Body of pancreas (tissue), 4 donors: Measurements from ENCODE around the gene TMEM52. TPM values are rescaled to one million over a fixed set of nuclear protein-coding genes. Genes with fewer than 3 reads are reported as not detected.

Experiments
- ATAC-seq: fragments of 150-250 bp; one replicate; pipeline ENCODE4 v1.9.1; 2016
- DNase-seq, 4 donors: peaks; one replicate each; pipeline ENCODE4 v3.0.0-alpha.2; 2019
- H3K27ac ChIP-seq, 4 donors: fragments of 200-600 bp; sonication (generic); 1 replicate in 3 of 4; 2 replicates in 1 of 4; pipeline versions ENCODE4 v1.5.1 to v1.6.1; 2016 to 2019; ENCODE audit warnings: mild to moderate bottlenecking in 1 of 4, mixed read lengths in 1 of 4, moderate library complexity in 1 of 4
- H3K27me3 ChIP-seq, 2 donors: fragments of 200-600 bp; sonication (generic); one replicate each; pipeline ENCODE4 v1.6.0; 2016; ENCODE audit warnings: mild to moderate bottlenecking in 1 of 2
- H3K36me3 ChIP-seq, 2 donors: fragments of 200-600 bp; sonication (generic); replicated peaks in 1 of 2; 2 replicates each; pipeline ENCODE4 v1.5.1; 2016; ENCODE audit warnings: low read depth in 2 of 2; ENCODE audit not compliant: insufficient read depth in 1 of 2
- H3K4me1 ChIP-seq: fragments of 200-600 bp; sonication (generic); one replicate; pipeline ENCODE4 v1.6.0; 2016
- H3K4me3 ChIP-seq, 2 donors: fragments of 200-600 bp; sonication (generic); 1 replicate in 1 of 2; 2 replicates in 1 of 2; pipeline ENCODE4 v1.5.1; 2016 to 2019
- H3K9me3 ChIP-seq, 3 donors: fragments of 200-600 bp; sonication (generic); 1 replicate in 2 of 3; 2 replicates in 1 of 3; pipeline ENCODE4 v1.5.1; 2016
- CTCF ChIP-seq, 7 experiments: fragments of 450-650 bp in 4 of 7; fragments of 200-600 bp in 3 of 7; sonication (generic) in 3 of 7; IDR thresholded peaks; one replicate each; pipeline ENCODE4 v1.5.1; 2016 to 2019; ENCODE audit warnings: antibody characterized with exemption in 7 of 7
- POLR2A ChIP-seq, 3 donors: fragments of 450-650 bp; IDR thresholded peaks; one replicate each; pipeline ENCODE4 v1.6.1; 2016; ENCODE audit warnings: antibody characterized with exemption in 3 of 3, mild to moderate bottlenecking in 2 of 3
- WGBS, 2 donors: methylation state at CpG; one replicate each; pipeline ENCODE4 v1.1.5; 2017; 5-methylcytosine and 5-hydroxymethylcytosine counted together
- intact Hi-C: fragments of 100-400 bp; cut with DNase I; formaldehyde crosslinking; loops from one replicate; pipeline ENCODE4 v1.15.1; 2023
- total RNA-seq, 2 donors: library from RNA; depleted of rRNA; stranded (reverse); fragments of >200 nt; gene quantifications; one replicate each; pipeline ENCODE4 v1.1.0, GENCODE V29; 2016

The TMEM52 gene
- total RNA-seq, 2 donors from 2014 or later, result 65.6 to 107 TPM

- H3K27me3 ChIP-seq, result no peaks in the 10 kb centered on the region
- 79 to 82% methylated on average over 6 to 9 of the region's 9 CpGs for WGBS, 2 donors
- intact Hi-C loops, result no loop called here
- H3K4me1 ChIP-seq, result no peaks in the 10 kb centered on the region
- TF ChIP-seq POLR2A (IDR thresholded peaks at IDR 0.05) (no peak), CTCF (IDR thresholded peaks at IDR 0.05) (no peak)
- H3K27ac ChIP-seq, result no peak overlapping the region
- H3K9me3 ChIP-seq, result no peaks in the 10 kb centered on the region
- H3K4me3 ChIP-seq, result no peak overlapping the region
- DNase-seq (no peak), ATAC-seq (no peak)
- no peaks in the 10 kb centered on the region for H3K36me3 ChIP-seq
Observed at GRCh38 chr1:1954015-1954414, 34.9 kb upstream of the TMEM52 start.

- TF ChIP-seq CTCF (IDR thresholded peaks at IDR 0.05) (no peak), POLR2A (IDR thresholded peaks at IDR 0.05) (no peak)
- ATAC-seq, result no peak
- no peaks in the 10 kb centered on the region for H3K27me3 ChIP-seq
- H3K27ac ChIP-seq, result no peak overlapping the region
- no peaks in the 10 kb centered on the region for H3K36me3 ChIP-seq
- WGBS, 2 donors, result 69% methylated on average over 5 of the region's 5 CpGs
- H3K9me3 ChIP-seq, result no peaks in the 10 kb centered on the region
- H3K4me3 ChIP-seq, result no peak overlapping the region
- intact Hi-C loops, result no loop called here
- H3K4me1 ChIP-seq, result no peaks in the 10 kb centered on the region
- DNase-seq, result no peak
Observed at GRCh38 chr1:1950940-1951339, 31.9 kb upstream of the TMEM52 start.

- Histone ChIP-seq H3K27me3 (no peaks in the 10 kb centered on the region), H3K4me3 (no peak overlapping the region), H3K36me3 (no peaks in the 10 kb centered on the region), H3K4me1 (peaks cover 6% of the 10 kb centered on the region), H3K27ac (no peak overlapping the region), H3K9me3 (no peaks in the 10 kb centered on the region)
- TF ChIP-seq POLR2A (IDR thresholded peaks at IDR 0.05) (no peak), CTCF (IDR thresholded peaks at IDR 0.05) (no peak)
- WGBS, 2 donors, result 29% methylated on average over 1 of the region's 1 CpG
- intact Hi-C loops, result loop anchor here (5.0 kb wide), 1 partner anchor 94 kb away; no protein-coding TSS in a partner anchor
- DNase-seq, result no peak
- no peak for ATAC-seq
Observed at GRCh38 chr1:1948783-1949182, 29.7 kb upstream of the TMEM52 start.

- Histone ChIP-seq H3K27ac (no peak overlapping the region), H3K4me1 (peaks cover 7% of the 10 kb centered on the region), H3K36me3 (no peaks in the 10 kb centered on the region), H3K27me3 (no peaks in the 10 kb centered on the region), H3K9me3 (no peaks in the 10 kb centered on the region), H3K4me3 (no peak overlapping the region)
- ATAC-seq, result no peak
- 40 to 65% methylated on average over 1 to 12 of the region's 14 CpGs for whole genome bisulfite sequencing, 2 donors
- intact Hi-C loops, result loop anchor here (5.0 kb wide), 1 partner anchor 95 kb away; no protein-coding TSS in a partner anchor
- DNase-seq, result no peak
- TF ChIP-seq CTCF (IDR thresholded peaks at IDR 0.05) (no peak), POLR2A (IDR thresholded peaks at IDR 0.05) (no peak)
Observed at GRCh38 chr1:1947493-1947892, 28.4 kb upstream of the TMEM52 start.

- no peak overlapping the region for H3K4me3 ChIP-seq
- H3K27me3 ChIP-seq, result no peaks in the 10 kb centered on the region
- H3K4me1 ChIP-seq, result peaks cover 7% of the 10 kb centered on the region
- TF ChIP-seq POLR2A (IDR thresholded peaks at IDR 0.05), result no peak
- TF ChIP-seq CTCF (IDR thresholded peaks at IDR 0.05), result no peak
- no peaks in the 10 kb centered on the region for H3K9me3 ChIP-seq
- intact Hi-C loops, result loop anchor here (5.0 kb wide), 1 partner anchor 96 kb away; no protein-coding TSS in a partner anchor
- DNase-seq, result peak; percentile 29 to 54 (median 40)
- 28 to 40% methylated on average over 2 to 11 of the region's 11 CpGs for WGBS, 2 donors
- ATAC-seq, result no peak
- no peaks in the 10 kb centered on the region for H3K36me3 ChIP-seq
- no peak overlapping the region for H3K27ac ChIP-seq
Observed at GRCh38 chr1:1946540-1946939, 27.5 kb upstream of the TMEM52 start.
